ENCODE results near the gene ODAD4.
"Not testable (repeated sequence)": the region's sequence is repeated elsewhere in the genome, so short reads cannot be mapped to it uniquely, and the experiment has no call there.

ODAD4 gene

GRCh38 chr17:41912925-41913324 is 17.5 kb upstream of the ODAD4 start:
- DNase-seq (ENCODE audit: low spot score): no peak

GRCh38 chr17:41913798-41914197 is 16.6 kb upstream of the ODAD4 start:
- DNase-seq (ENCODE audit: low spot score): no peak

GRCh38 chr17:41914358-41914766 is 16.1 kb upstream of the ODAD4 start:
- no peak for DNase-seq (ENCODE audit: low spot score)

- no peak for DNase-seq (ENCODE audit: low spot score)
Measured at GRCh38 chr17:41915020-41915419, 15.4 kb upstream of the ODAD4 start.

GRCh38 chr17:41915566-41915965 is 14.9 kb upstream of the ODAD4 start:
- no peak for DNase-seq (ENCODE audit: low spot score)

GRCh38 chr17:41917192-41917591 is 13.2 kb upstream of the ODAD4 start:
- DNase-seq (ENCODE audit: low spot score): no peak

- peak; percentile 92 for DNase-seq (ENCODE audit: low spot score)
Measured at GRCh38 chr17:41917679-41918313, 12.6 kb upstream of the ODAD4 start.

- peak; percentile 99 for DNase-seq (ENCODE audit: low spot score)
Measured at GRCh38 chr17:41918314-41919164, 11.9 kb upstream of the ODAD4 start, which contains the start of gene ACLY. Gene ACLY, minus strand, starts transcription at chr17:41918951. Its CDS starts 5,078 bp downstream, at chr17:41913873.

GRCh38 chr17:41919165-41919817 is 11.1 kb upstream of the ODAD4 start:
- no peak for DNase-seq (ENCODE audit: low spot score)

- DNase-seq (ENCODE audit: low spot score): no peak
Measured at GRCh38 chr17:41919840-41920579, 10.4 kb upstream of the ODAD4 start.

- DNase-seq (ENCODE audit: low spot score): no peak
Measured at GRCh38 chr17:41920580-41920955, 9.8 kb upstream of the ODAD4 start.

- no peak for DNase-seq (ENCODE audit: low spot score)
Measured at GRCh38 chr17:41925991-41926590, 4.3 kb upstream of the ODAD4 start.

- no peak for DNase-seq (ENCODE audit: low spot score)
Measured at GRCh38 chr17:41928693-41929251, 1.6 kb upstream of the ODAD4 start.

GRCh38 chr17:41930833-41931156 is 378 bp downstream of the ODAD4 start:
- not testable (repeated sequence) for DNase-seq (ENCODE audit: low spot score)

GRCh38 chr17:41931715-41932114 is 1.3 kb downstream of the ODAD4 start:
- not testable (repeated sequence) for DNase-seq (ENCODE audit: low spot score)

- no peak for DNase-seq (ENCODE audit: low spot score)
Measured at GRCh38 chr17:41932816-41933389, 2.5 kb downstream of the ODAD4 start.

GRCh38 chr17:41935641-41936040 is 5.2 kb downstream of the ODAD4 start:
- DNase-seq (ENCODE audit: low spot score): no peak

- DNase-seq (ENCODE audit: low spot score): no peak
Measured at GRCh38 chr17:41937970-41938954, 7.8 kb downstream of the ODAD4 start.

- peak; percentile 75 for DNase-seq (ENCODE audit: low spot score)
Measured at GRCh38 chr17:41939044-41939692, 8.8 kb downstream of the ODAD4 start.
